ENCODE measurements around the gene NRXN3.

NRXN3 gene

GRCh38 chr14:79117561-79117960 lies 947.4 kb downstream of the NRXN3 start:
- Mint-ChIP-seq H3K4me3 (no peak overlapping the region), H3K36me3 (ENCODE audit: low read depth) (no peaks in the 10 kb centered on the region), H3K4me1 (ENCODE audit: low read depth) (no peaks in the 10 kb centered on the region), H3K9me3 (peaks cover 8% of the 10 kb centered on the region), H3K27ac (no peak overlapping the region), H3K27me3 (ENCODE audit: low read depth) (no peaks in the 10 kb centered on the region)

GRCh38 chr14:79118291-79118690 lies 948.1 kb downstream of the NRXN3 start:
- Mint-ChIP-seq H3K4me3 (no peak overlapping the region), H3K4me1 (ENCODE audit: low read depth) (no peaks in the 10 kb centered on the region), H3K9me3 (peaks cover 8% of the 10 kb centered on the region), H3K27me3 (ENCODE audit: low read depth) (no peaks in the 10 kb centered on the region), H3K36me3 (ENCODE audit: low read depth) (no peaks in the 10 kb centered on the region), H3K27ac (no peak overlapping the region)

- Mint-ChIP-seq H3K27ac (no peak overlapping the region), H3K27me3 (ENCODE audit: low read depth) (no peaks in the 10 kb centered on the region), H3K4me3 (no peak overlapping the region), H3K9me3 (peaks cover 7% of the 10 kb centered on the region), H3K36me3 (ENCODE audit: low read depth) (no peaks in the 10 kb centered on the region), H3K4me1 (ENCODE audit: low read depth) (no peaks in the 10 kb centered on the region)
Measured at GRCh38 chr14:79134361-79134760, 964.2 kb downstream of the NRXN3 start.

GRCh38 chr14:79136071-79137044 lies 966.2 kb downstream of the NRXN3 start:
- Mint-ChIP-seq H3K4me1 (ENCODE audit: low read depth) (no peaks in the 10 kb centered on the region), H3K27ac (no peak overlapping the region), H3K27me3 (ENCODE audit: low read depth) (no peaks in the 10 kb centered on the region), H3K36me3 (ENCODE audit: low read depth) (no peaks in the 10 kb centered on the region), H3K9me3 (peaks cover 3% of the 10 kb centered on the region), H3K4me3 (no peak overlapping the region)

GRCh38 chr14:79137045-79137430 lies 966.9 kb downstream of the NRXN3 start:
- no peaks in the 10 kb centered on the region for H3K36me3 Mint-ChIP-seq (ENCODE audit: low read depth)
- H3K27ac Mint-ChIP-seq: no peak overlapping the region
- H3K9me3 Mint-ChIP-seq: peaks cover 3% of the 10 kb centered on the region
- H3K4me3 Mint-ChIP-seq: no peak overlapping the region
- H3K27me3 Mint-ChIP-seq (ENCODE audit: low read depth): no peaks in the 10 kb centered on the region
- no peaks in the 10 kb centered on the region for H3K4me1 Mint-ChIP-seq (ENCODE audit: low read depth)

- H3K9me3 Mint-ChIP-seq: peaks cover 3% of the 10 kb centered on the region
Measured at GRCh38 chr14:79137836-79138235, 967.7 kb downstream of the NRXN3 start.

GRCh38 chr14:79144896-79145295 lies 974.7 kb downstream of the NRXN3 start:
- Mint-ChIP-seq H3K27ac (no peak overlapping the region), H3K9me3 (peaks cover 4% of the 10 kb centered on the region), H3K36me3 (ENCODE audit: low read depth) (no peaks in the 10 kb centered on the region), H3K4me1 (ENCODE audit: low read depth) (no peaks in the 10 kb centered on the region), H3K27me3 (ENCODE audit: low read depth) (no peaks in the 10 kb centered on the region), H3K4me3 (no peak overlapping the region)

More at GRCh38 chr14:79137836-79138235, 967.7 kb downstream of the NRXN3 start:
- Mint-ChIP-seq H3K27ac (no peak overlapping the region), H3K27me3 (ENCODE audit: low read depth) (no peaks in the 10 kb centered on the region), H3K4me3 (no peak overlapping the region), H3K36me3 (ENCODE audit: low read depth) (no peaks in the 10 kb centered on the region), H3K4me1 (ENCODE audit: low read depth) (no peaks in the 10 kb centered on the region)

- Mint-ChIP-seq H3K9me3 (peaks cover 4% of the 10 kb centered on the region), H3K4me1 (ENCODE audit: low read depth) (no peaks in the 10 kb centered on the region), H3K27ac (no peak overlapping the region), H3K4me3 (no peak overlapping the region), H3K27me3 (ENCODE audit: low read depth) (no peaks in the 10 kb centered on the region), H3K36me3 (ENCODE audit: low read depth) (no peaks in the 10 kb centered on the region)
Measured at GRCh38 chr14:79150226-79150625, 980.1 kb downstream of the NRXN3 start.

- Mint-ChIP-seq H3K27me3 (ENCODE audit: low read depth) (no peaks in the 10 kb centered on the region), H3K4me1 (ENCODE audit: low read depth) (no peaks in the 10 kb centered on the region), H3K27ac (no peak overlapping the region), H3K36me3 (ENCODE audit: low read depth) (no peaks in the 10 kb centered on the region), H3K9me3 (peaks cover 6% of the 10 kb centered on the region), H3K4me3 (no peak overlapping the region)
Measured at GRCh38 chr14:79157369-79157768, 987.2 kb downstream of the NRXN3 start.

- Mint-ChIP-seq H3K9me3 (peaks cover 13% of the 10 kb centered on the region), H3K4me1 (ENCODE audit: low read depth) (no peaks in the 10 kb centered on the region), H3K27ac (no peak overlapping the region), H3K36me3 (ENCODE audit: low read depth) (no peaks in the 10 kb centered on the region), H3K27me3 (ENCODE audit: low read depth) (no peaks in the 10 kb centered on the region), H3K4me3 (no peak overlapping the region)
Measured at GRCh38 chr14:79161571-79161970, 991.4 kb downstream of the NRXN3 start.

GRCh38 chr14:79162833-79163232 lies 992.7 kb downstream of the NRXN3 start:
- Mint-ChIP-seq H3K27me3 (ENCODE audit: low read depth) (no peaks in the 10 kb centered on the region), H3K9me3 (peaks cover 13% of the 10 kb centered on the region), H3K4me1 (ENCODE audit: low read depth) (no peaks in the 10 kb centered on the region), H3K4me3 (no peak overlapping the region), H3K36me3 (ENCODE audit: low read depth) (no peaks in the 10 kb centered on the region), H3K27ac (no peak overlapping the region)

- Mint-ChIP-seq H3K4me3 (no peak overlapping the region), H3K27me3 (ENCODE audit: low read depth) (no peaks in the 10 kb centered on the region), H3K36me3 (ENCODE audit: low read depth) (no peaks in the 10 kb centered on the region), H3K4me1 (ENCODE audit: low read depth) (no peaks in the 10 kb centered on the region), H3K27ac (no peak overlapping the region), H3K9me3 (peaks cover 8% of the 10 kb centered on the region)
Measured at GRCh38 chr14:79165471-79166090, 995.4 kb downstream of the NRXN3 start.

- no peaks in the 10 kb centered on the region for H3K36me3 Mint-ChIP-seq (ENCODE audit: low read depth)
- H3K27ac Mint-ChIP-seq: no peak overlapping the region
- peaks cover 7% of the 10 kb centered on the region for H3K9me3 Mint-ChIP-seq
- no peak overlapping the region for H3K4me3 Mint-ChIP-seq
- no peaks in the 10 kb centered on the region for H3K4me1 Mint-ChIP-seq (ENCODE audit: low read depth)
- H3K27me3 Mint-ChIP-seq (ENCODE audit: low read depth): no peaks in the 10 kb centered on the region
Measured at GRCh38 chr14:79166171-79166570, 996.0 kb downstream of the NRXN3 start.

- Mint-ChIP-seq H3K36me3 (ENCODE audit: low read depth) (no peaks in the 10 kb centered on the region), H3K9me3 (peaks cover 3% of the 10 kb centered on the region), H3K27me3 (ENCODE audit: low read depth) (no peaks in the 10 kb centered on the region), H3K4me3 (no peak overlapping the region), H3K4me1 (ENCODE audit: low read depth) (no peaks in the 10 kb centered on the region), H3K27ac (no peak overlapping the region)
Measured at GRCh38 chr14:79167957-79168356, 997.8 kb downstream of the NRXN3 start.

- H3K9me3 Mint-ChIP-seq: no peaks in the 10 kb centered on the region
- H3K4me1 Mint-ChIP-seq (ENCODE audit: low read depth): no peaks in the 10 kb centered on the region
- H3K4me3 Mint-ChIP-seq: no peak overlapping the region
- no peaks in the 10 kb centered on the region for H3K27me3 Mint-ChIP-seq (ENCODE audit: low read depth)
- H3K27ac Mint-ChIP-seq: no peak overlapping the region
- H3K36me3 Mint-ChIP-seq (ENCODE audit: low read depth): no peaks in the 10 kb centered on the region
Measured at GRCh38 chr14:79175671-79176070, 1005.5 kb downstream of the NRXN3 start.
